CD4-positive, alpha-beta T cell (primary cell): ENCODE data around the gene WDR37. TPM values are rescaled to one million over a fixed set of nuclear protein-coding genes. Genes with fewer than 3 reads are reported as not detected.

Experiments
- ATAC-seq: fragments of 200-7000 bp; cut with Tn5 transposase; one replicate; pipeline ENCODE4 v1.10.0; 2022; ENCODE audit warnings: mild to moderate bottlenecking; ENCODE audit not compliant: poor library complexity
- CTCF ChIA-PET: fragments of 350-600 bp; sonication (Branson Sonifier 250); formaldehyde crosslinking; loops from one replicate; lab custom pipeline; 2021; ENCODE audit warnings: antibody characterized with exemption, inconsistent platforms; lab: Charles Lee
- POLR2A ChIA-PET: fragments of 350-600 bp; sonication (Branson Sonifier 250); formaldehyde crosslinking; loops from one replicate; lab custom pipeline; 2021; ENCODE audit warnings: antibody characterized with exemption, inconsistent platforms; lab: Charles Lee
- DNase-seq, 14 experiments: peaks; one replicate each; pipeline ENCODE4 v3.0.0-alpha.2; 2013 to 2020; ENCODE audit warnings: mixed read lengths in 2 of 14
- H3K27ac ChIP-seq, 2 donors: one replicate each; pipeline versions ENCODE4 v1.5.1 to v1.7.0; 2013; ENCODE audit warnings: low read length in 2 of 2, low read depth in 1 of 2, mild to moderate bottlenecking in 1 of 2
- H3K27me3 ChIP-seq, 2 experiments: 1 replicate in 1 of 2; 2 replicates in 1 of 2; pipeline versions ENCODE4 v1.6.1 to v1.7.0; 2013; ENCODE audit warnings: low read length in 2 of 2, control low read depth in 1 of 2, mild to moderate bottlenecking in 1 of 2, moderate library complexity in 1 of 2; ENCODE audit not compliant: insufficient read depth in 2 of 2, control insufficient read depth in 1 of 2
- H3K36me3 ChIP-seq: one replicate; pipeline ENCODE4 v1.6.1; 2013; ENCODE audit warnings: low read length, control low read depth; ENCODE audit not compliant: insufficient read depth
- H3K4me1 ChIP-seq: one replicate; pipeline ENCODE4 v1.6.1; 2013; ENCODE audit warnings: low read length, control low read depth; ENCODE audit not compliant: insufficient read depth
- H3K4me3 ChIP-seq: one replicate; pipeline ENCODE4 v1.5.1; 2013; ENCODE audit warnings: mild to moderate bottlenecking, low read length, moderate library complexity
- H3K9me3 ChIP-seq, 2 experiments: 1 replicate in 1 of 2; 2 replicates in 1 of 2; pipeline versions ENCODE4 v1.6.1 to v1.7.0; 2013; ENCODE audit warnings: low read length in 2 of 2, mild to moderate bottlenecking in 2 of 2, control low read depth in 1 of 2, moderate library complexity in 1 of 2; ENCODE audit not compliant: control insufficient read depth in 1 of 2, insufficient read depth in 1 of 2
- H3K27ac Mint-ChIP-seq: one replicate; pipeline ENCODE4 v1.8.0; 2020; ENCODE audit warnings: mixed read lengths
- H3K27me3 Mint-ChIP-seq: one replicate; pipeline ENCODE4 v1.8.0; 2021; ENCODE audit warnings: mixed read lengths
- H3K36me3 Mint-ChIP-seq: one replicate; pipeline ENCODE4 v1.8.0; 2021; ENCODE audit warnings: low read depth, mixed read lengths
- H3K4me1 Mint-ChIP-seq: one replicate; pipeline ENCODE4 v1.8.0; 2021; ENCODE audit warnings: low read depth, mixed read lengths
- H3K4me3 Mint-ChIP-seq: one replicate; pipeline ENCODE4 v1.8.0; 2020; ENCODE audit warnings: mild to moderate bottlenecking, mixed read lengths
- H3K9me3 Mint-ChIP-seq: one replicate; pipeline ENCODE4 v1.8.0; 2020; ENCODE audit warnings: mixed read lengths
- intact Hi-C, 2 experiments: fragments of 100-400 bp; cut with DNase I in 1 of 2; cut with micrococcal nuclease in 1 of 2; formaldehyde crosslinking; loops; one replicate each; pipeline versions ENCODE4 v1.15.1 to v1.9.0; 2023 to 2025; cut with DNase I, micrococcal nuclease
- total RNA-seq, 174 experiments: library from RNA in 2 of 174; stranded (reverse) in 2 of 174; gene quantifications; one replicate each; pipeline ENCODE4 v1.2.3 and lab custom pipeline; 2021 to 2026
- TF ChIP-seq, protein P1 (sequence below): fragments of 200-600 bp; IDR thresholded peaks from one replicate; pipeline ENCODE4 v1.8.0; 2022; ENCODE audit warnings: antibody characterized with exemption, mild to moderate bottlenecking

The WDR37 gene
- total RNA-seq, 2 experiments from 2014 or later: 17.0 to 17.7 TPM

- ChIA-PET CTCF (no interaction called here), POLR2A (no interaction called here)
- Mint-ChIP-seq H3K4me3 (no peak overlapping the region), H3K9me3 (no peaks in the 10 kb centered on the region), H3K36me3 (peaks cover 98% of the 10 kb centered on the region), H3K27me3 (no peaks in the 10 kb centered on the region), H3K4me1 (peaks cover 23% of the 10 kb centered on the region), H3K27ac (no peak overlapping the region)
- ATAC-seq (no peak), DNase-seq (no peak)
- no peaks in the 10 kb centered on the region for H3K27me3 ChIP-seq
- H3K9me3 ChIP-seq: no peaks in the 10 kb centered on the region
- TF ChIP-seq, protein P1, sequence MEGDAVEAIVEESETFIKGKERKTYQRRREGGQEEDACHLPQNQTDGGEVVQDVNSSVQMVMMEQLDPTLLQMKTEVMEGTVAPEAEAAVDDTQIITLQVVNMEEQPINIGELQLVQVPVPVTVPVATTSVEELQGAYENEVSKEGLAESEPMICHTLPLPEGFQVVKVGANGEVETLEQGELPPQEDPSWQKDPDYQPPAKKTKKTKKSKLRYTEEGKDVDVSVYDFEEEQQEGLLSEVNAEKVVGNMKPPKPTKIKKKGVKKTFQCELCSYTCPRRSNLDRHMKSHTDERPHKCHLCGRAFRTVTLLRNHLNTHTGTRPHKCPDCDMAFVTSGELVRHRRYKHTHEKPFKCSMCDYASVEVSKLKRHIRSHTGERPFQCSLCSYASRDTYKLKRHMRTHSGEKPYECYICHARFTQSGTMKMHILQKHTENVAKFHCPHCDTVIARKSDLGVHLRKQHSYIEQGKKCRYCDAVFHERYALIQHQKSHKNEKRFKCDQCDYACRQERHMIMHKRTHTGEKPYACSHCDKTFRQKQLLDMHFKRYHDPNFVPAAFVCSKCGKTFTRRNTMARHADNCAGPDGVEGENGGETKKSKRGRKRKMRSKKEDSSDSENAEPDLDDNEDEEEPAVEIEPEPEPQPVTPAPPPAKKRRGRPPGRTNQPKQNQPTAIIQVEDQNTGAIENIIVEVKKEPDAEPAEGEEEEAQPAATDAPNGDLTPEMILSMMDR: no peak
- peaks cover 90% of the 10 kb centered on the region for H3K36me3 ChIP-seq
- no peak overlapping the region for H3K27ac ChIP-seq
- H3K4me3 ChIP-seq: no peak overlapping the region
- intact Hi-C loops: no loop called here
- H3K4me1 ChIP-seq: peaks cover 4% of the 10 kb centered on the region
These were observed 70.3 kb downstream of the WDR37 start for GRCh38 chr10:1126461-1126860.

DNA sequence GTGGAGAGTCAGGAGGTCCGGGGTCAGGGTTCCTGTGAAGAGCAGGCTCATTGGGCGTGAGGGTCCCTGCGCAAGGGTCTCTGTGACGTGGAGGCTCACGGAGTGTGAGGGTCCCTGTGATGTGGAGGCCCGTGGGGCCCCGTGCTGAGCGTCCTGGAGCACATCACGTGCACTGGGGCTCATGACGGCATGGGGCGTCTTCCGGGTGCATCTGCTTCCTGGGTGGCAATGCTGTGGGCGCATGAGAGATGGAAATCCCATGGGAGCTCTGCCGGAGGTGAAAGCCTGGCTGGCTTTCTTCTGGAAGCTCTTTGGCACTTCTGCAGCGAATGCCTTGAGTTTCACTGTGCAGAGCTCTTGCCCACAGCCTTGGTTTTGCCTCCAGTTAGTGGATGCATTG, 71.4 kb downstream of the WDR37 start:
- ChIA-PET POLR2A (no interaction called here), CTCF (no interaction called here)
- Mint-ChIP-seq H3K36me3 (peaks cover 97% of the 10 kb centered on the region), H3K4me3 (no peak overlapping the region), H3K9me3 (no peaks in the 10 kb centered on the region), H3K27ac (no peak overlapping the region), H3K27me3 (no peaks in the 10 kb centered on the region), H3K4me1 (peaks cover 21% of the 10 kb centered on the region)
- intact Hi-C loops: no loop called here
- Histone ChIP-seq H3K9me3 (no peaks in the 10 kb centered on the region), H3K27ac (no peak overlapping the region), H3K4me3 (no peak overlapping the region), H3K36me3 (peaks cover 82% of the 10 kb centered on the region), H3K4me1 (peaks cover under 1% of the 10 kb centered on the region), H3K27me3 (no peaks in the 10 kb centered on the region)
- TF ChIP-seq, protein P1: no peak
- DNase-seq: no peak
- ATAC-seq: no peak

DNA sequence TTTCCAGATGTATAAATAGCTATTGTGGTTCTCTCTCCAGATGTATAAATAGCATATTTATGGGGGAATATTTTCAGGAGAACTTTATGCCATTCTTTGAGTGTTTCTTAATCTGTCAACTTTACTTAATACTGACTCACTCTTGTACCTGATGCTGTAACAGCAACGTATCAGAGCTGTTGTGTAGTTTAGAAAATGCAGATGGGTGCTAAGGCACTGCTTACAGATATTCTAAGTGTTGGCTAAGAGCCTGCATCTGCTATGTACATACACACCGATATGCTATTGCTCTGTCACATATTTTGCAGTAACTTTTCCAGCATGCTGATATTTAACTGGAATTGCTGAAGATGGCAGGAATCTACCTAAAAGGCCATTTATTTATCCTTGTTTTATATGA, 71.9 kb downstream of the WDR37 start:
- no peaks in the 10 kb centered on the region for H3K4me1 ChIP-seq
- TF ChIP-seq, protein P1: no peak
- intact Hi-C loops: no loop called here
- no peak for DNase-seq
- Mint-ChIP-seq H3K4me1 (peaks cover 21% of the 10 kb centered on the region), H3K4me3 (no peak overlapping the region), H3K27ac (no peak overlapping the region), H3K36me3 (peaks cover 94% of the 10 kb centered on the region), H3K27me3 (no peaks in the 10 kb centered on the region), H3K9me3 (no peaks in the 10 kb centered on the region)
- H3K36me3 ChIP-seq: peaks cover 78% of the 10 kb centered on the region
- ChIA-PET CTCF (no interaction called here), POLR2A (no interaction called here)
- H3K4me3 ChIP-seq: no peak overlapping the region
- ATAC-seq: no peak
- no peak overlapping the region for H3K27ac ChIP-seq
- H3K9me3 ChIP-seq: no peaks in the 10 kb centered on the region
- H3K27me3 ChIP-seq: no peaks in the 10 kb centered on the region
